ENCODE data around the gene GPR157. TPM values are rescaled to one million over a fixed set of nuclear protein-coding genes. Genes with fewer than 3 reads are reported as not detected.

The GPR157 gene
- total and polyA plus RNA-seq, 9 donors, result 1.0 to 2.6 (median 1.3) TPM

DNA sequence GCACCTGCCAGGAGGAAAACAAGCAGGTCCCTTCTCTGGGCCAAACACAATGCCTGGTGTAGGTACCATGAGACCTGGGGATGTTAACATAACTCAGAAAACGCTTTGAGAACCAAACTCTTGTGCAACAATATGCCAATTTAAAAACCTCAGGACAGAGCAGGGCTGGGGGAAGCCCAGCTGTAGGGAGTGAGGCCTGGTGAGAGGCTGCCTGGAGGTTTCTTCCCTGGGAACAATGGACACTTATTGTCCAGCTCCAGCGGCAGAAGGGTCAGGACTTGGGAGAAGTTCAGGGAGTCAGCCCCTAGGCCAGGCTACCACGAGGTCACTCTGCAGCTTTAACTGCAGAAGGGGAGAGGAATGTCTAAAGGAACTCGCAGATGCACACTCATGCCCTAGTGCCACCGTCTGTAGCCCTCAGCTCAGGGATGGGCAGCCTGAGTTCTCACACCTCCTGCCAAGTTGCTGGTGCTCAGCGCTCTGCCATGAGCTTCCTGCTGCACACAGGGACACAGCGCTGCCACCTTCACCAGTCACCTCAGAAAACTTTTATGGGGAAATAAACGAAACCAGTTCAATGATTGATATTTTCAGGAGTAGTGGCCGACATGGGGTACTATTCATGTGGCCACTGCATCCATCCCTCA lies 8.5 kb downstream of the GPR157 start:
- WGBS (ENCODE audit: insufficient coverage), result 55% methylated on average over 5 of the region's 9 CpGs
- Histone ChIP-seq H3K4me1 (ENCODE audit: control insufficient read depth, insufficient read depth, low read length) (no peaks in the 10 kb centered on the region), H3K9me3 (replicated peaks; ENCODE audit: control insufficient read depth, low read depth, low read length) (no peaks in the 10 kb centered on the region), H3K4me3 (ENCODE audit: low read length) (no peak overlapping the region), H3K27me3 (ENCODE audit: control insufficient read depth, insufficient read depth, low read length) (no peaks in the 10 kb centered on the region), H3K27ac (ENCODE audit: low read length) (no peak overlapping the region), H3K36me3 (ENCODE audit: control insufficient read depth, insufficient read depth, low read length) (no peaks in the 10 kb centered on the region)
- no peak for DNase-seq

- 39% methylated on average over 9 of the region's 9 CpGs for WGBS (ENCODE audit: insufficient coverage)
Observed at GRCh38 chr1:9119745-9120144, 9.2 kb downstream of the GPR157 start.

DNA sequence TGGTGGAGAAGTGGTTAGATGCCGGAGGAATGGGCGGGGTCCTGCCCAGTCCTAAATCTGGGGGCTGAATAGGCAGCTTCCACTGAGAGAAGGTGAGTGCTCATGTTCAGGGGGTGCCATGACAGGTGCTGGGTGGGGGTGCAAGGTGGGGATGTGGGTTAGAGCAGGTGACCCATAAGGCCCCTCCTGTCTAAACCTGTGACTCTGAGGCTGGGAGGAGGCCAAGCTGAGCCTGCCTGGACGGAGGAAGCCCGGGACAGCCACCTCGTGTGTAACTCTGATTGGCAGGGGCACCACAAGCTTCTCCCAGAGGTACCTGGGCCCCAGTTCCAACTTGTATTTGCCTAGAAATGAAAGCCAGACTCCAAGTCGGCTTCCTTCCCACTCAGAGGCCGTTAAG lies 10.7 kb downstream of the GPR157 start:
- Histone ChIP-seq H3K4me3 (ENCODE audit: low read length) (no peak overlapping the region), H3K36me3 (ENCODE audit: control insufficient read depth, insufficient read depth, low read length) (no peaks in the 10 kb centered on the region), H3K4me1 (ENCODE audit: control insufficient read depth, insufficient read depth, low read length) (no peaks in the 10 kb centered on the region), H3K27ac (ENCODE audit: low read length) (no peak overlapping the region), H3K9me3 (replicated peaks; ENCODE audit: control insufficient read depth, low read depth, low read length) (no peaks in the 10 kb centered on the region), H3K27me3 (ENCODE audit: control insufficient read depth, insufficient read depth, low read length) (no peaks in the 10 kb centered on the region)
- 67% methylated on average over 5 of the region's 7 CpGs for WGBS (ENCODE audit: insufficient coverage)
- no peak for DNase-seq

More at GRCh38 chr1:9119745-9120144, 9.2 kb downstream of the GPR157 start:
- Histone ChIP-seq H3K27ac (ENCODE audit: low read length) (no peak overlapping the region), H3K4me1 (ENCODE audit: control insufficient read depth, insufficient read depth, low read length) (no peaks in the 10 kb centered on the region), H3K36me3 (ENCODE audit: control insufficient read depth, insufficient read depth, low read length) (no peaks in the 10 kb centered on the region), H3K27me3 (ENCODE audit: control insufficient read depth, insufficient read depth, low read length) (no peaks in the 10 kb centered on the region), H3K4me3 (ENCODE audit: low read length) (no peak overlapping the region), H3K9me3 (replicated peaks; ENCODE audit: control insufficient read depth, low read depth, low read length) (no peaks in the 10 kb centered on the region)
- no peak for DNase-seq

DNA sequence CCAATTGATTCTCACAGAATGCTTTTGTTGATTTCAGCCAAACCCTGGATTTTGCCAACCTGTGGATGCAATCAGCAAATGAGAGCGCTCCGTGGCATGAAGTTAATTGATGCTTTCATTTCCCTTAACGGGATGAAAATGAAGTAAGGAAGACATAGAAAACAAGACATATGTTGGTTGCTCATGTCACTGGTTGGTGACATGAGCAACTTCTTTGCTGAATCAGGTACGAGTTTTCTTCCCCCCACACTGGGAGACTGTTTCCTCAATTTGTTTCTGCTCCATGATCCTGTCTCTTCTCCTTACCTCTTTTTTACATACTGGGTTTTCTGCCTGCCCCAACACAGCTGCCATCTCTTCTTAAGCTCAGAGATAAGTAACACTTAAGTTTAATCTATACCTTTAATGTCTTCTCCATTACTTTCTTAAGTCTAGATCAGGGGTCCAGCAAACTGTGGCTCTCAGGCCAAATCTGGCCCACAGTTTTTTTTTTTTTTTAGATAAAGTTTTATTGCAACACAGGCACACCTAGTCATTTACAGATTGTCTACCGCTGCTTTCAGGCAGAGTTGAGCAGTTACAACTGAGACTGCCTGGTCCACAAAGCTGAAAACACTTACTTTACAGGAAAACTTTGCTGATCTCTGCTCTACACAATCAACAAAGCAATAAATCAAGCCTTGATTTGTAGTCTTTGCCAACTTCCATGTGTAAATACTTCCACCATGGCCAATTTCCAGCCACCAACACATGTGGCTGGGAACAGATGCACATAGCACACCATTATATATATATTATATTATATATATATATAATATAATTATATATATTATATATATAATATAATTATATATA lies 13.3 kb downstream of the GPR157 start:
- H3K36me3 ChIP-seq (ENCODE audit: control insufficient read depth, insufficient read depth, low read length), result no peaks in the 10 kb centered on the region
- DNase-seq, result no peak
- WGBS (ENCODE audit: insufficient coverage), result 70% methylated on average over 3 of the region's 5 CpGs
- no peaks in the 10 kb centered on the region for H3K27me3 ChIP-seq (ENCODE audit: control insufficient read depth, insufficient read depth, low read length)
- peaks cover 2% of the 10 kb centered on the region for H3K4me1 ChIP-seq (ENCODE audit: control insufficient read depth, insufficient read depth, low read length)
- no peaks in the 10 kb centered on the region for H3K9me3 ChIP-seq (replicated peaks; ENCODE audit: control insufficient read depth, low read depth, low read length)
- no peak overlapping the region for H3K4me3 ChIP-seq (ENCODE audit: low read length)
- no peak overlapping the region for H3K27ac ChIP-seq (ENCODE audit: low read length)

DNA sequence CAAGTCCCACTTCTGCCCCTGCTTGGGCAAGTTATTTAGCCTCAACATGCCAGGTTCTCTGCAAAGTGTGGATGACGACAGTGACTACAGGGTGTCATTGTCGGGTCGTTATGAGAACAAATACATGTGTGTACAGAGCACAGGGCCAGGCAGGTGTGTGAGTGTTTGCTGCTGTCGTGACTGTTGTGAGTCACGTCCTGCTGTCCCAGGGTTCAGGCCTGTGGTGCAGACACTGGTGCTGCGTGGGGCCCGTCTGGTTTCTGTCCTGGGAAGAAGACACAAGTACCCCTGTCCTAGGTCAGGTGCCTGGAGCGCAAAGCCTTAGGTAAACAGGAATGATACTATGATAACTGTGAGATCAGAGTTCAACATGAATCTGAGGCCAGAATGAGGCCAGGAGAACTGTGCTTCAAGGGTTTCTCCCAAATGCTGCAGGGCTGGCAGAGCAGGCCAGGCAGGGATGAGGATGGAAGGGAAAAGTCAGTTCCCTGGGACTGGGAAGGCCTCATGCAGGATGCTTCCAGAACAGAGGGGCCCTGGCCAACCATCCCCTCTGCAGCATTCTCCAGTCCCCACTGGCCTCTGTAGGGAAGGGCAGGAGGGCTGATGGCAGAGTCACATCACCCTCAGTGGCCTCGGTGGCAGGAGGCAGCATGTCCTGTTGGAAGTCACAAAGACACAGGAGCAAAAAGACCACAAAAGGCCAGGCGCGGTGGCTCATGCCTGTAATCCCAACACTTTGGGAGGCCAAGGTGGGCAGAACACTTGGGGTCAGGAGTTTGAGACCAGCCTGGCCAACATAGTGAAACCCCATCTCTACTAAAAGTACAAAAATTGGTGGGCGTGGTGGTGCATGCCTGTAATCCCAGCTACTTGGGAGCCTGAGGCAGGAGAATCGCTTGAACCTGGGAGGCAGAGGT lies 15.7 kb downstream of the GPR157 start:
- WGBS (ENCODE audit: insufficient coverage), result 78% methylated on average over 10 of the region's 13 CpGs
- H3K4me1 ChIP-seq (ENCODE audit: control insufficient read depth, insufficient read depth, low read length), result peaks cover 2% of the 10 kb centered on the region
- no peaks in the 10 kb centered on the region for H3K36me3 ChIP-seq (ENCODE audit: control insufficient read depth, insufficient read depth, low read length)
- H3K4me3 ChIP-seq (ENCODE audit: low read length), result no peak overlapping the region
- peaks cover 2% of the 10 kb centered on the region for H3K27me3 ChIP-seq (ENCODE audit: control insufficient read depth, insufficient read depth, low read length)
- no peak for DNase-seq
- H3K9me3 ChIP-seq (replicated peaks; ENCODE audit: control insufficient read depth, low read depth, low read length), result no peaks in the 10 kb centered on the region
- no peak overlapping the region for H3K27ac ChIP-seq (ENCODE audit: low read length)

DNA sequence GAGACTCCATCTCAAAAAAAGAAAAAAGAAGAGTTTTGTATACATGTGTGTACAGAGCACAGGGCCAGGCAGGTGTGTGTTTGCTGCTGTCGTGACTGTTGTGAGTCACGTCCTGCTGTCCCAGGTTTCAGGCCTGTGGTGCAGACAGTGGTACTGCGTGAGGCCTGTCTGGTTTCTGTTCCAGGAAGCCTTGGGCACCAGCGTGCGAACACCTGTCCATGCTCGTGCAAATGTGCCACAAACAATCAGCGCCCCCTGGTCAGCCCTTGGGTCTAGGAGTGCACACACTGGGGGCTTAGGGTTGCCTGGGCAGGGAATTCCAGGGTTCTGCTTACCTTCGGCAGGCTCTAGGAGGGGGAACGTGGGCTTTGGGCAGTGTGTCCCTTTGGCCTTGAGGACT lies 16.9 kb downstream of the GPR157 start:
- H3K36me3 ChIP-seq (ENCODE audit: control insufficient read depth, insufficient read depth, low read length), result no peaks in the 10 kb centered on the region
- DNase-seq, result no peak
- H3K9me3 ChIP-seq (replicated peaks; ENCODE audit: control insufficient read depth, low read depth, low read length), result no peaks in the 10 kb centered on the region
- no peak overlapping the region for H3K27ac ChIP-seq (ENCODE audit: low read length)
- H3K4me3 ChIP-seq (ENCODE audit: low read length), result no peak overlapping the region
- peaks cover 2% of the 10 kb centered on the region for H3K4me1 ChIP-seq (ENCODE audit: control insufficient read depth, insufficient read depth, low read length)
- peaks cover 2% of the 10 kb centered on the region for H3K27me3 ChIP-seq (ENCODE audit: control insufficient read depth, insufficient read depth, low read length)
- 95% methylated on average over 7 of the region's 9 CpGs for WGBS (ENCODE audit: insufficient coverage)

GRCh38 chr1:9111357-9111691 lies 17.6 kb downstream of the GPR157 start:
- no peak overlapping the region for H3K27ac ChIP-seq (ENCODE audit: low read length)
- 90% methylated on average over 13 of the region's 13 CpGs for WGBS (ENCODE audit: insufficient coverage)
- DNase-seq, result no peak
- H3K36me3 ChIP-seq (ENCODE audit: control insufficient read depth, insufficient read depth, low read length), result no peaks in the 10 kb centered on the region
- no peak overlapping the region for H3K4me3 ChIP-seq (ENCODE audit: low read length)
- H3K9me3 ChIP-seq (replicated peaks; ENCODE audit: control insufficient read depth, low read depth, low read length), result no peaks in the 10 kb centered on the region
- H3K4me1 ChIP-seq (ENCODE audit: control insufficient read depth, insufficient read depth, low read length), result peaks cover 2% of the 10 kb centered on the region
- H3K27me3 ChIP-seq (ENCODE audit: control insufficient read depth, insufficient read depth, low read length), result peaks cover 2% of the 10 kb centered on the region

- H3K9me3 ChIP-seq (replicated peaks; ENCODE audit: control insufficient read depth, low read depth, low read length), result no peaks in the 10 kb centered on the region
- peak; percentile 86 for DNase-seq
- no peak overlapping the region for H3K4me3 ChIP-seq (ENCODE audit: low read length)
- H3K36me3 ChIP-seq (ENCODE audit: control insufficient read depth, insufficient read depth, low read length), result no peaks in the 10 kb centered on the region
- H3K4me1 ChIP-seq (ENCODE audit: control insufficient read depth, insufficient read depth, low read length), result peaks cover 2% of the 10 kb centered on the region
- 32% methylated on average over 15 of the region's 18 CpGs for WGBS (ENCODE audit: insufficient coverage)
- peaks cover 2% of the 10 kb centered on the region for H3K27me3 ChIP-seq (ENCODE audit: control insufficient read depth, insufficient read depth, low read length)
- H3K27ac ChIP-seq (ENCODE audit: low read length), result no peak overlapping the region
Observed at GRCh38 chr1:9110669-9111356, 18.1 kb downstream of the GPR157 start.

GRCh38 chr1:9108056-9108665 lies 20.7 kb downstream of the GPR157 start:
- DNase-seq, result no peak
- H3K4me3 ChIP-seq (ENCODE audit: low read length), result no peak overlapping the region
- WGBS (ENCODE audit: insufficient coverage), result 79% methylated on average over 9 of the region's 12 CpGs
- H3K4me1 ChIP-seq (ENCODE audit: control insufficient read depth, insufficient read depth, low read length), result peaks cover 2% of the 10 kb centered on the region
- H3K36me3 ChIP-seq (ENCODE audit: control insufficient read depth, insufficient read depth, low read length), result no peaks in the 10 kb centered on the region
- H3K27me3 ChIP-seq (ENCODE audit: control insufficient read depth, insufficient read depth, low read length), result peaks cover 2% of the 10 kb centered on the region
- no peak overlapping the region for H3K27ac ChIP-seq (ENCODE audit: low read length)
- H3K9me3 ChIP-seq (replicated peaks; ENCODE audit: control insufficient read depth, low read depth, low read length), result no peaks in the 10 kb centered on the region

Data from muscle of leg (tissue), 11 donors.